Tongue (tissue), 2 donors: ENCODE results near the gene CD72. TPM values are rescaled to one million over a fixed set of nuclear protein-coding genes. Genes with fewer than 3 reads are reported as not detected.
"Not testable (repeated sequence)": the region's sequence is repeated elsewhere in the genome, so short reads cannot be mapped to it uniquely, and the experiment has no call there.

Experiments used
- DNase-seq: peaks from one replicate; pipeline ENCODE4 v3.0.0-alpha.2; 2015
- total RNA-seq: library from RNA; depleted of rRNA; stranded (reverse); fragments of >200 nt; gene quantifications from one replicate; pipeline ENCODE4 v1.2.3, GENCODE V29; 2014

The CD72 gene
- total RNA-seq, 1 donor from 2014 or later: 1.7 TPM

- peak; percentile 54 for DNase-seq
Measured at GRCh38 chr9:35616681-35617459, 1.3 kb downstream of the CD72 start.

DNA sequence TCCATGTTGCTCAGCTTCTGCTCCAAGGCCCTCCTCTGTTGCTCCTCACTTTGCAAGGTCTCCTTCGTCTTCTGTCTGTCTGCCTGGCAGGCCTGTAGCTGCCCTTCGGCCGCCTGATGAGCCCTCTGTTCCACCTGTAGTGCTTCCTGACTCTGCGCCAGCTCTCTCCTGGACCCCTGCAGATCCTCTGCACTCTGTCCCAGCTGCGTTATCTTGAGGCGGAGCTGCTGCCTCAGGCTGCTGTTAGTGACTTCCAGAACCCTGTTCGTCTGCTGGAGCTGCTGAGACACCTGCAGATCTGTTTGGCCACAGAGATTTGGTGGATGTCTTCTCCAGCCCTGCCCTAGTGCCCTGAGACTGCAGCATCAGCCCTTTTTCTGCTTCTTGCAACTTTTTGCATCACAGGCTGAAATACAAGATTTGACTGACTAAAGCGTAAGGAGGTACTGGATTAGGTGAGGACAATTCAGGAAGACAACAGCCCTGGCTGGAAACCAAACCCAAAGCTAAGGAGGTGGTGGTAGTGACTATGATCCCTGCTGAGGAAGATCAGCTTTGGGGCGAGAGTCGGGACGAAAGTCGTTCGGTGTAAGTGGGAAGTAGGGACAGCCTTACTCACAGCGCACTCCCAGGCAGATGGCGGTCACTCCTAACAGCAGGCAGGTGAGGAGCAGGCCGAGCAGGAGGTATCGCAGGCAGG lies 2.1 kb downstream of the CD72 start:
- no peak for DNase-seq

DNA sequence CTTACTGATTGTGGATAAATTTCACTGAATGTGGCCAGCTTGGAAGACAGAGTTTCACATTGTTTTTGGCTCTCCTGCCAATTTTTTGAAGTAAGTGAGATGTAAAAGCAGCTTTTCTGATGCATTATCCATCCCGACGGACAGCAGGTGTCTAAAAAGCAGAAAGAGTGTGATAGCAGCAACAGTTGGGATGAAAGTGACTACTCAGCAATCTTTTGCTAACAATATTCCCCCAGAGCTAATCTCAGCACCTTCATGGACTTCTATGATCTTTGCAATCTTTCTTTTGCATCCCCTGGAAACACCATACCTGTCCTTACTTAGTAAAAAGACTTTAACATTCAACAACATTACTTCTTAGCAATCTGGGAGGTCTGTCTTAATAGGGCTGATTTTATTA lies 5.4 kb downstream of the CD72 start:
- DNase-seq: no peak

- not testable (repeated sequence) for DNase-seq
Measured at GRCh38 chr9:35612066-35612465, 6.1 kb downstream of the CD72 start.

GRCh38 chr9:35611230-35611797 lies 6.9 kb downstream of the CD72 start:
- peak; percentile 57 for DNase-seq

GRCh38 chr9:35609820-35610163 lies 8.4 kb downstream of the CD72 start:
- no peak for DNase-seq

DNA sequence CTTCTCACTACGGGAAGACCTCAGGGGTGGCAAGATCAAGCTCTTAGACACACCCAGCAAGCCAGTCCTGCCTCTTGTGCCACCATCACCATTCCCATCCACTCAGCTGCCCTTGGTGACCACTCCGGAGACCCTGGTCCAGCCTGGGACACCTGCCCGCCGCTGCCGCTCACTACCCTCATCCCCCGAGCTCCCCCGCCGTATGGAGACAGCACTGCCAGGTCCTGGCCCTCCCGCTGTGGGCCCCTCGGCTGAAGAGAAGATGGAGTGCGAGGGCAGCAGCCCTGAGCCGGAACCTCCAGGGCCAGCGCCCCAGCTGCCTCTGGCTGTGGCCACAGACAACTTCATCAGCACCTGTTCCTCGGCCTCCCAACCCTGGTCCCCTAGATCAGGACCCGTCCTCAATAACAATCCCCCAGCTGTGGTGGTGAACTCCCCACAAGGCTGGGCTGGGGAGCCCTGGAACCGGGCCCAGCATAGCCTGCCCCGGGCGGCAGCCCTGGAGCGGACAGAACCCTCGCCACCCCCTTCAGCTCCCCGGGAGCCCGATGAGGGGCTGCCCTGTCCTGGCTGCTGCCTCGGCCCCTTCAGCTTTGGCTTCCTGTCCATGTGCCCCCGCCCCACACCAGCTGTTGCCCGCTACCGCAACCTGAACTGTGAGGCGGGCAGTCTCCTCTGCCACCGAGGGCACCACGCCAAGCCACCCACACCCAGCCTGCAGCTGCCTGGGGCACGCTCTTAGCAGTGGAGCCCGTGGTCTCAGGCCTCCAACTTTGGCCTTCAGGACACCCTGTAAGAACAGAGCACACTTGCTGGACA lies 9.0 kb downstream of the CD72 start:
- peak; percentile 95 for DNase-seq

DNA sequence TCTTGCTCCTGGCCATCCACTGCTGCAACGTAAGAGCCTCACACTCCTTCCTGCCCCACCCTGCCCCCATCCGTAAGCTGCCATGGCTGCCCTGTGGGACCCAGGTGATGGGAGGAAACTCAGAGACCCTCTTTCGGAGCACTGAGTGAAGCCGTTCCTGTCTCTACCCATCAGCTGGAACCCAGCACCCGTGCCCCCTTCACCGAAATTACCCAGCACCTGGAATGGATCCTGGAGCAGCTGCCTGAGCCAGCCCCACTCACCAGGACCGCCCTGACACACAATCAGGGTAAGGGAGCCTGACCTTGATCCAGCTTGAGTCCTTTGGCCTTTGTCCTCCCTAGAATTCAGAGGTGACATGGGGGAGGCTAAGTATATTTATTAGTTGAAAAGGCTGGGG lies 10.0 kb downstream of the CD72 start:
- no peak for DNase-seq

DNA sequence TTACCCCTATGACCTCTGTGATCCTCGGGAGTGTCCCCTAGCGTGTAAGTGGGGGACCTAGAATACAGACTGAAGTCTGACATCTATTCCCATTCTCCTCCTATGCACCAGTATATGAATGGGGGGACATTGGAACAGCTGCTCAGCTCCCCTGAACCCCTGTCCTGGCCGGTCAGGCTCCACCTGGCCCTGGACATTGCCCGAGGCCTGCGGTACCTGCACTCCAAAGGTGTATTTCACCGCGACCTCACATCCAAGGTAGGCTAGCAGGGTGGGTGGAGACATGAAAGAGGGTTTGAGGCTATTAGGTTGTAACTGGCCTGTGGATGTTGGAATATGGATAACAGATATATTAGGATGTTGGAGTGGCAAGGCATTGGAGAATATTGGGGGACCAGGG lies 11.5 kb downstream of the CD72 start:
- DNase-seq: no peak

DNA sequence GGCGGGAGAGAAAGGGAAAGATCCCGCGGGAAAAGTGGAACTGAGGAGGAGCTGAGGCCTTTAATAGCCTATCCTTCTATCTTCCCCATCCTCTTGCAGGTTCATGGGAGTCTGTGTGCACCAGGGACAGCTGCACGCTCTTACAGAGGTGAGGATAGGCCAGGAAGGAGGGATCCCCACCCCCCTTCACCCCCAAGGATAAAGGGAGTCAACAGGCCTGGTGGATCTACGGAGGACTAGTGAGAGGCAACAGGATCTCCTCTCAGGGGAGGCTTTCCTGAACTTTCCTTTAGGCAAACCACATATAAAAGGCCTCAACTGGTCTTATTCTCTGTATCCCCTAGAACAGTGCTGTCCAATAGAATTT lies 12.1 kb downstream of the CD72 start:
- peak; percentile 15 for DNase-seq

GRCh38 chr9:35605351-35606137 lies 12.7 kb downstream of the CD72 start:
- DNase-seq: peak; percentile 30

- DNase-seq: peak; percentile 82
Measured at GRCh38 chr9:35604578-35605350, 13.4 kb downstream of the CD72 start, which contains the start of gene TESK1. TESK1 (plus strand) TSS chr9:35605262; CDS start chr9:35605620, 358 bp downstream.

DNA sequence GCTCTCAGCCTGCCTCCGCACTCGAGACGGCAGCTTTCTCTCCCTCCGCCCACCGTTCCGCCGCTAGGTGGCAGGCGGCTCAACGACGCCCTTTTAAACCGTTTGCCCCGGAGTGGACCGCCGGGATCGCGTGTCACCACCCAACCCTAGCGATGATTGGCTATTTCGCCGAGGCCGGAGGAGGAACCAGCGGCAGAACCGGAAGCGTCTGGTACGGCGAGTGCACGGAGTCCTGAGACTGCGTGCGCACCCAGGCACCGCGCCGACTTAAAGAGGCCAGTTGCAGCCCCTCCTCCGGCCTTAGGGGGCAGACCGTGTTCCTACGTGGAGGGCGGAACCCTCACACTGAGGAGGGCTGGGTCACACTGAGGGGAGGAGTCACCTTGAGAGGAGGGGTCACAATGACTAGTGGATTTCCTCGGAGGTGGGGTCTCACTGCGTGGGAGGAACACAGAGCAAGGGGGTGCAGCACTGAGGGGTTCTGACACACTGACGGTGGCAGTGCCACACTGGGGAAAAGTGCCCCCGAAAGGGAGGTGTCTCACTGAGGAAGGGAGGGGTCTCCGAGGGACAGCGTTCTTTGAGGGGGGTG lies 14.1 kb downstream of the CD72 start:
- peak; percentile 100 for DNase-seq

GRCh38 chr9:35603506-35603985 lies 14.7 kb downstream of the CD72 start:
- DNase-seq: peak; percentile 77

- DNase-seq: no peak
Measured at GRCh38 chr9:35599763-35600604, 18.2 kb downstream of the CD72 start.

GRCh38 chr9:35598866-35599590 lies 19.2 kb downstream of the CD72 start:
- no peak for DNase-seq

DNA sequence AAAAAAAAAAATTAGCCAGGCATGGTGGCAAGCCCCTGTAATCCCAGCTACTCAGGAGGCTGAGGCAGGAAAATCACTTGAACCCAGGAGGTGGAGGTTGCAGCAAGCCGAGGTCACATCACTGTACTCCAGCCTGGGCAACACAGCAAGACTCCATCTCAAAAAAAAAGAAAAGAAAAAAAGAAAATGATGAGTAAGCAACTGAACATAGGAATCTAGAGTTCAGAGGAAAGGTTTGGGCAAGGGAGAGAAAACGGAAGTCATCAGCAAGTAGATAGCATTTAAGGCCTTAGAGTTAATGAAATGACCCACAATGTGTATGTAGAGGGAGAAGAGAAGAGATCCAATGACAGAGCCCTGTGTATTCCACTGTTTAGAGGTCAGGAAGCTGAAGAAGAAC lies 21.3 kb downstream of the CD72 start:
- DNase-seq: not testable (repeated sequence)

DNA sequence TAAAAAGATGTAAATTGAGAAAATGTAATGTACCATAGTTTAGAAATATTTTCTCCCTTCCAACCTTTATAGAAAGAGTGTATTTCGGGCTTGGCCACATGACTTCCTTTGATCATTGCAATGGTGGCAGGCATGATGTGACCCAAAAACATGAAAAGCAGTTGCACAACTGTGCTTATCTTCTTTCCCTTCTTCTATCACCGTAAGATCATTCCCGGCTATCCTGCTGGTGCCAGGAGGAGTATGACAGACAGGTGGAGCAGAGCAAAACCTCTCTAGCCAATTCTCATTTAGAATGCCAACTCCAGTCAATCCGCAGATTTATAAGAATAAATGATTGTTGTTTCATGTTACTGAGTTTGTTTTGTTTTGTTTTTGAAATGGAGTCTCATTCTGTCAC lies 23.7 kb downstream of the CD72 start:
- no peak for DNase-seq

- DNase-seq: no peak
Measured at GRCh38 chr9:35593581-35593980, 24.6 kb downstream of the CD72 start.
